IPS-20b (cell line): ENCODE results near the gene MORN1.

Source experiments
- H3K27ac ChIP-seq: one replicate; pipeline ENCODE4 v1.5.1; 2013; ENCODE audit warnings: low read length
- H3K27me3 ChIP-seq: 2 replicates; pipeline ENCODE4 v1.6.1; 2013; ENCODE audit warnings: mild to moderate bottlenecking, low read length, inconsistent platforms; ENCODE audit not compliant: insufficient read depth
- H3K36me3 ChIP-seq: 2 replicates; pipeline ENCODE4 v1.6.1; 2013; ENCODE audit warnings: low read depth, mild to moderate bottlenecking, inconsistent platforms, low read length, moderate library complexity; ENCODE audit not compliant: insufficient read depth
- H3K4me1 ChIP-seq: 2 replicates; pipeline ENCODE4 v1.6.1; 2013; ENCODE audit warnings: mild to moderate bottlenecking, control low read depth, inconsistent platforms, low read length, moderate library complexity; ENCODE audit not compliant: insufficient read depth
- H3K4me3 ChIP-seq: 2 replicates; pipeline ENCODE4 v1.5.1; 2013; ENCODE audit warnings: mild to moderate bottlenecking, low read length, inconsistent platforms
- H3K9ac ChIP-seq: 2 replicates; pipeline ENCODE4 v1.6.1; 2013; ENCODE audit warnings: low read depth, mild to moderate bottlenecking, inconsistent platforms, low read length, moderate library complexity
- H3K9me3 ChIP-seq: 2 replicates; pipeline ENCODE4 v1.6.1; 2013; ENCODE audit warnings: mild to moderate bottlenecking, low read depth, low read length, inconsistent platforms; ENCODE audit not compliant: insufficient read depth

MORN1 gene

GRCh38 chr1:2320760-2321667 is 70.3 kb downstream of the MORN1 start:
- H3K36me3 ChIP-seq: no peaks in the 10 kb centered on the region
- H3K27me3 ChIP-seq: 0 out of 2 replicates have a peak, but pooled peaks cover 6% of the 10 kb centered on the region
- H3K4me3 ChIP-seq: no peak overlapping the region
- H3K4me1 ChIP-seq: peaks cover 3% of the 10 kb centered on the region; the same call in 1 of the 2 replicates
- no peaks in the 10 kb centered on the region for H3K9me3 ChIP-seq
- H3K27ac ChIP-seq: no peak overlapping the region
- H3K9ac ChIP-seq: no peak overlapping the region

- Histone ChIP-seq H3K27ac (no peak overlapping the region), H3K27me3 (0 out of 2 replicates have a peak, but pooled peaks cover 3% of the 10 kb centered on the region), H3K4me1 (peaks cover 3% of the 10 kb centered on the region; the same call in 1 of the 2 replicates)
Measured at GRCh38 chr1:2320006-2320405, 71.3 kb downstream of the MORN1 start.

GRCh38 chr1:2319291-2319690 is 72.1 kb downstream of the MORN1 start:
- no peaks in the 10 kb centered on the region for H3K27me3 ChIP-seq
- no peak overlapping the region for H3K27ac ChIP-seq
- H3K4me1 ChIP-seq: peaks cover 3% of the 10 kb centered on the region; the same call in 1 of the 2 replicates
- no peaks in the 10 kb centered on the region for H3K9me3 ChIP-seq
- no peaks in the 10 kb centered on the region for H3K36me3 ChIP-seq
- no peak overlapping the region for H3K9ac ChIP-seq
- no peak overlapping the region for H3K4me3 ChIP-seq

More at GRCh38 chr1:2320006-2320405, 71.3 kb downstream of the MORN1 start:
- H3K4me3 ChIP-seq: no peak overlapping the region
- H3K9ac ChIP-seq: no peak overlapping the region
- no peaks in the 10 kb centered on the region for H3K9me3 ChIP-seq
- no peaks in the 10 kb centered on the region for H3K36me3 ChIP-seq

GRCh38 chr1:2318314-2319278 is 72.8 kb downstream of the MORN1 start:
- H3K4me1 ChIP-seq: peaks cover 7% of the 10 kb centered on the region; the same call in 1 of the 2 replicates
- no peaks in the 10 kb centered on the region for H3K36me3 ChIP-seq
- no peaks in the 10 kb centered on the region for H3K9me3 ChIP-seq
- H3K9ac ChIP-seq: no peak overlapping the region
- no peak overlapping the region for H3K27ac ChIP-seq
- no peaks in the 10 kb centered on the region for H3K27me3 ChIP-seq
- no peak overlapping the region for H3K4me3 ChIP-seq

GRCh38 chr1:2317230-2318065 is 73.9 kb downstream of the MORN1 start:
- Histone ChIP-seq H3K36me3 (no peaks in the 10 kb centered on the region), H3K9ac (no peak overlapping the region)

GRCh38 chr1:2316451-2316961 is 74.8 kb downstream of the MORN1 start:
- Histone ChIP-seq H3K4me3 (no peak overlapping the region), H3K9ac (no peak overlapping the region), H3K27me3 (no peaks in the 10 kb centered on the region), H3K4me1 (peaks cover 9% of the 10 kb centered on the region), H3K36me3 (no peaks in the 10 kb centered on the region), H3K27ac (peak overlapping the region; percentile 36), H3K9me3 (no peaks in the 10 kb centered on the region)

More at GRCh38 chr1:2317230-2318065, 73.9 kb downstream of the MORN1 start:
- Histone ChIP-seq H3K4me1 (peaks cover 7% of the 10 kb centered on the region; the same call in 1 of the 2 replicates), H3K4me3 (no peak overlapping the region), H3K27me3 (no peaks in the 10 kb centered on the region), H3K9me3 (no peaks in the 10 kb centered on the region), H3K27ac (peak overlapping the region; percentile 36)

- Histone ChIP-seq H3K9me3 (no peaks in the 10 kb centered on the region), H3K9ac (peak overlapping the region; percentile 30; the same call in 1 of the 2 replicates), H3K27me3 (no peaks in the 10 kb centered on the region), H3K4me1 (peaks cover 9% of the 10 kb centered on the region), H3K27ac (no peak overlapping the region), H3K4me3 (no peak overlapping the region), H3K36me3 (no peaks in the 10 kb centered on the region)
Measured at GRCh38 chr1:2315674-2316450, 75.5 kb downstream of the MORN1 start.

- Histone ChIP-seq H3K9ac (peak overlapping the region; percentile 57; the same call in 1 of the 2 replicates), H3K36me3 (no peaks in the 10 kb centered on the region), H3K4me1 (peaks cover 9% of the 10 kb centered on the region), H3K9me3 (no peaks in the 10 kb centered on the region), H3K4me3 (peak overlapping the region; percentile 53; the same call in 1 of the 2 replicates), H3K27me3 (no peaks in the 10 kb centered on the region), H3K27ac (no peak overlapping the region)
Measured at GRCh38 chr1:2314803-2315673, 76.3 kb downstream of the MORN1 start.

- Histone ChIP-seq H3K9ac (peak overlapping the region; percentile 57; the same call in 1 of the 2 replicates), H3K36me3 (peaks cover under 1% of the 10 kb centered on the region; the same call in 1 of the 2 replicates), H3K9me3 (no peaks in the 10 kb centered on the region), H3K27ac (no peak overlapping the region), H3K4me3 (peak overlapping the region; percentile 53; the same call in 1 of the 2 replicates), H3K4me1 (peaks cover 9% of the 10 kb centered on the region), H3K27me3 (no peaks in the 10 kb centered on the region)
Measured at GRCh38 chr1:2314273-2314802, 77.0 kb downstream of the MORN1 start.
